ENCODE results near the gene SERPINA9. TPM values are rescaled to one million over a fixed set of nuclear protein-coding genes. Genes with fewer than 3 reads are reported as not detected.
"Not testable (repeated sequence)": the region's sequence is repeated elsewhere in the genome, so short reads cannot be mapped to it uniquely, and the experiment has no call there.

SERPINA9 gene
- polyA plus RNA-seq, 4 donors: 0.64 TPM; not detected in 3

DNA sequence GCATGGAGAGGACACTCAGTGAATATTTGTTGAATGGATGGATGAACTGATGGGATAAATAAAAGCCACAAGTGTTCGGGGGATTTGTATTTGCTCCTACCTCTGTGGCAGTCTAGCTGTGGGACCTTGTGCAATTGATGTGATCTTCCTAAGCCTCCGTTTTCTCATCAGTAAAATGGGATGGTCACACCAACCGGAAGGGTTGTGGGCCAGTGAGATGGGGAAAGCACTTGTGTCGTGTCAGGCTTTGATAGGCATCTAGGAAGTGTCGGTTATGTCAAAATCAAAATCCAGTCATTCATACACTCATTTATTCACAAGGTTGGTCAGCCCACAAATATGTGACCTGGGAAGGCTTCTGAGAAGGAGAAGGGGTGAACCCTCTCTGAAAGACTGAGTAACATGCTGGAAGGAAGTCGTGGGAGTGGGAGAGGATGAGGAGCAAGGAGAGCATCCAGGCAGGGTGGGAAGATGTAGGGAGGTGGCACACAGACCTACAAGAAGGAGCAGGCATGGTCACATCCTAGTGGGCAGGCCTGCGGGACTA is 7.8 kb upstream of the SERPINA9 start:
- H3K36me3 ChIP-seq (ENCODE audit: control insufficient read depth in 3 of 3, insufficient read depth in 2 of 3, low read depth in 1 of 3, low read length in 3 of 3): no peaks in the 10 kb centered on the region
- peaks cover 0 to 5% (median 3%) of the 10 kb centered on the region in 3 donors for H3K27me3 ChIP-seq (ENCODE audit: control insufficient read depth in 3 of 3, insufficient read depth in 3 of 3, low read length in 3 of 3)
- 77 to 85% (median 78%) methylated on average over 7 of the region's 7 CpGs for WGBS, 3 donors
- H3K4me3 ChIP-seq (ENCODE audit: low read depth in 1 of 3, low read length in 3 of 3): no peak overlapping the region
- H3K27ac ChIP-seq (ENCODE audit: low read depth in 1 of 3, low read length in 2 of 3): no peak overlapping the region
- no peak for FAIRE-seq
- peaks cover 0 to 13% of the 10 kb centered on the region in 2 donors for H3K9me3 ChIP-seq (ENCODE audit: control insufficient read depth in 2 of 2, insufficient read depth in 1 of 2, low read depth in 1 of 2, low read length in 1 of 2)
- DNase-seq: no peak
- peaks cover 0 to 3% (median 0%) of the 10 kb centered on the region in 3 donors for H3K4me1 ChIP-seq (ENCODE audit: control insufficient read depth in 3 of 3, insufficient read depth in 2 of 3, low read depth in 1 of 3, low read length in 2 of 3)

DNA sequence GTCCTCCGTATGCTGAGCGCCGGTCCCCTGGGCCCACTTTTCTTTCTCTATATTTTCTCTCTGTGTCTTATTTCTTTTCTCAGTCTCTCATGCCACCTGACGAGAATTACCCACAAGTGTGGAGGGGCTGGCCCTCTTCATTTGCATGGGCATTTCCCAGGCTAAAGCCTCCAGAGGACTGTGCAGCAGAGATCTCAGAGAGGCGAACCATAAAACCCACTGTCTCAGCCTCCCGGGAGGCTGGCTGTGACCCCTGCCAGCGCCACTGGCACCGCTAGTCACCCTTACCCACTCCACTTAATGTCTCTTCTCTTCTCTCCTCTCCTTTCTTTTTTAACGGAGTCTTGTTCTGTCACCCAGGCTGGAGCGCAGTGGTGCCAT is 7.1 kb upstream of the SERPINA9 start:
- H3K27ac ChIP-seq (ENCODE audit: low read depth in 1 of 3, low read length in 2 of 3): no peak overlapping the region
- no peak overlapping the region for H3K4me3 ChIP-seq (ENCODE audit: low read depth in 1 of 3, low read length in 3 of 3)
- H3K36me3 ChIP-seq (ENCODE audit: control insufficient read depth in 3 of 3, insufficient read depth in 2 of 3, low read depth in 1 of 3, low read length in 3 of 3): no peaks in the 10 kb centered on the region
- FAIRE-seq (no peak), DNase-seq (no peak)
- peaks cover 0 to 5% (median 3%) of the 10 kb centered on the region in 3 donors for H3K27me3 ChIP-seq (ENCODE audit: control insufficient read depth in 3 of 3, insufficient read depth in 3 of 3, low read length in 3 of 3)
- peaks cover 0 to 3% (median 0%) of the 10 kb centered on the region in 3 donors for H3K4me1 ChIP-seq (ENCODE audit: control insufficient read depth in 3 of 3, insufficient read depth in 2 of 3, low read depth in 1 of 3, low read length in 2 of 3)
- 82 to 87% (median 85%) methylated on average over 10 of the region's 10 CpGs for WGBS, 3 donors
- H3K9me3 ChIP-seq (ENCODE audit: control insufficient read depth in 2 of 2, insufficient read depth in 1 of 2, low read depth in 1 of 2, low read length in 1 of 2): peaks cover 0 to 15% of the 10 kb centered on the region in 2 donors

DNA sequence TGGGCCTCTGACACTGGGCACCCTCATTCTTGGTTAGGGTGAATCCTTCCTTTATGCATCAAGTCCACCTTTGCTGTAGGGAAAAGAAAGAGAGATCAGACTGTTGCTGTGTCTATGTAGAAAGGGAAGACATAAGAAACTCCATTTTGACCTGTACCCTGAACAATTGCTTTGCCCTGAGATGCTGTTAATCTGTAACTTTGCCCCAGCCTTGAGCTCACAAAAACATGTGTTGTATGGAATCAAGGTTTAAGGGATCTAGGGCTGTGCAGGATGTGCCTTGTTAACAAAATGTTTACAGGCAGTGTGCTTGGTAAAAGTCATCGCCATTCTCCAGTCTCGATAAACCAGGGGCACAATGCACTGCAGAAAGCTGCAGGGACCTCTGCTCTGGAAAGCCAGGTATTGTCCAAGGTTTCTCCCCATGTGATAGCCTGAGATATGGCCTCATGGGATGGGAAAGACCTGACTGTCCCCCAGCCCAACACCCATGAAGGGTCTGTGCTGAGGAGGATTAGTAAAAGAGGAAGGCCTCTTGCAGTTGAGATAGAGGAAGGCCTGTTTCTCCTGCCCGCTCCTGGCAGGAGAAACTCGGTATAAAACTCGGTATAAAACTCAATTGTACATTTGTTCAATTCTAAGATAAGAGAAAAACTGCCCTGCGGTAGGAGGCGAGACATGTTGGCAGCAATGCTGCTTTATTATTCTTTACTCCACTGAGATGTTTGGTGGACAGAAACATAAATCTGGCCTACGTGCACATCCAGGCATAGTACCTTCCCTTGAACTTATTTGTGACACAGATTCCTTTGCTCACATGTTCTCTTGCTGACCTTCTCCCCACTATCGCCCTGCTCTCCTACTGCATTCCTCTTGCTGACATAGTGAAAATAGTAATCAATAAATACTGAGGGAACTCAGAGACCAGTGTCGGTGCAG is 6.4 kb upstream of the SERPINA9 start:
- H3K27ac ChIP-seq (ENCODE audit: low read depth in 1 of 3, low read length in 2 of 3); H3K36me3 ChIP-seq (ENCODE audit: control insufficient read depth in 3 of 3, insufficient read depth in 2 of 3, low read depth in 1 of 3, low read length in 3 of 3); FAIRE-seq; H3K4me1 ChIP-seq (ENCODE audit: control insufficient read depth in 3 of 3, insufficient read depth in 2 of 3, low read depth in 1 of 3, low read length in 2 of 3); H3K4me3 ChIP-seq (ENCODE audit: low read depth in 1 of 3, low read length in 3 of 3); DNase-seq; H3K27me3 ChIP-seq (ENCODE audit: control insufficient read depth in 3 of 3, insufficient read depth in 3 of 3, low read length in 3 of 3): not testable (repeated sequence)
- 71 to 76% (median 76%) methylated on average over 10 of the region's 10 CpGs for WGBS, 3 donors
- H3K9me3 ChIP-seq (ENCODE audit: control insufficient read depth in 2 of 2, insufficient read depth in 1 of 2, low read depth in 1 of 2, low read length in 1 of 2): peaks cover 0 to 15% of the 10 kb centered on the region in 2 donors

DNA sequence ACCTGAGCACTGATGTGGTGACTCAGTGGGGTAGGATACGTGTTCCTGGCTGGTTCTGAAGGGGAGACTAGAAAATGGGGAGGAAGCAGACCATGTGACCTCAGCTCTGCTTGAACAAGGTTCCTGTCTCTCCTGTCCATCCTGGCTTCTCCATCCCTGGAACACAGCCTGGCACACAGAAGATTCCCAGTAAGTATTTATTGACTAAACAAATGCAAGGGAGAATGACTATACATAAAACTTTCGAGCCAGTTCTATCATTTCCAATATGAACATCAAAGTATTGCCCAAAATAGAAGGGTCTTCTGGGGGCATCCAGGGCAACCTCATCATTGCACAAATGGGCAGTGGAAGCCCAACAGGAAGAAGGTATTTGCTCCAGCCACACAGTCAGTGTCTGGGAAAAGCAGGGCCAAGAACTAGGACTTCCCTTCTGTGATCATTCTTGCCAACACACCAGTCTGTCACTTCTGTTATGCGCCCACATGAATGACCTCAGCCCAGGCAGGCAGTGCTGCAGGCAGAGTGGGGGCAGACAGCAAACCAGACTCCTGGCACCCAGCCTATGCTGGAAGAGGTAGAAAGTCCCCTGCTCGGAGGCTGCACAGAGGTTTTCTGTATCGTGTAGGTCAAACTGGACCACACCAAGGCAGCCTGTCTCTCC is 5.6 kb upstream of the SERPINA9 start:
- FAIRE-seq (no peak), DNase-seq (no peak)
- H3K27ac ChIP-seq (ENCODE audit: low read depth in 1 of 3, low read length in 2 of 3): no peak overlapping the region
- peaks cover 0 to 15% of the 10 kb centered on the region in 2 donors for H3K9me3 ChIP-seq (ENCODE audit: control insufficient read depth in 2 of 2, insufficient read depth in 1 of 2, low read depth in 1 of 2, low read length in 1 of 2)
- WGBS, 3 donors: 73 to 74% (median 74%) methylated on average over 5 of the region's 5 CpGs
- no peak overlapping the region for H3K4me3 ChIP-seq (ENCODE audit: low read depth in 1 of 3, low read length in 3 of 3)
- H3K4me1 ChIP-seq (ENCODE audit: control insufficient read depth in 3 of 3, insufficient read depth in 2 of 3, low read depth in 1 of 3, low read length in 2 of 3): peaks cover 0 to 3% (median 0%) of the 10 kb centered on the region in 3 donors
- H3K36me3 ChIP-seq (ENCODE audit: control insufficient read depth in 3 of 3, insufficient read depth in 2 of 3, low read depth in 1 of 3, low read length in 3 of 3): no peaks in the 10 kb centered on the region
- H3K27me3 ChIP-seq (ENCODE audit: control insufficient read depth in 3 of 3, insufficient read depth in 3 of 3, low read length in 3 of 3): peaks cover 0 to 3% (median 2%) of the 10 kb centered on the region in 3 donors

DNA sequence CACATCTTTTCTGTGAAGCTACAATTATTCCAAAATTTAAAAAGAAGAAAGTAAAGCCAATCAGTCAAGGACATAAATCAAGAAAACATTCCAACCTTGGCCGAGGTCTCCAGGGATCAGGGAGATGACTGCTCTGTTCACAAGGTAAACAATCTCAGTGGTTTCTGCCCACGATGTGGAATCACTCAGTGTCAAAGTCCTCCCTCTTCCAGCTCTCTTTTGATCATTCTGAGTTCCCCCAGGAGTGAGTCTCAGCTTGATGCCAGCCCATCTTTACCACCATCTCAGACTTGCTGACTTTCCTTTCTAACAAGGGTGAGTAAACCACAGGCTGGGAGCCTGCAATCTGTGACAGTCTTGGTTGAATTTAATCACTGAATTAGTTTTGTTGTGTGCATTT is 4.8 kb upstream of the SERPINA9 start:
- Histone ChIP-seq H3K4me3 (ENCODE audit: low read depth in 1 of 3, low read length in 3 of 3) (no peak overlapping the region), H3K36me3 (ENCODE audit: control insufficient read depth in 3 of 3, insufficient read depth in 2 of 3, low read depth in 1 of 3, low read length in 3 of 3) (no peaks in the 10 kb centered on the region), H3K4me1 (ENCODE audit: control insufficient read depth in 3 of 3, insufficient read depth in 2 of 3, low read depth in 1 of 3, low read length in 2 of 3) (no peaks in the 10 kb centered on the region), H3K27me3 (ENCODE audit: control insufficient read depth in 3 of 3, insufficient read depth in 3 of 3, low read length in 3 of 3) (peaks cover 0 to 2% (median under 1%) of the 10 kb centered on the region in 3 donors), H3K9me3 (ENCODE audit: control insufficient read depth in 2 of 2, insufficient read depth in 1 of 2, low read depth in 1 of 2, low read length in 1 of 2) (peaks cover 0 to 15% of the 10 kb centered on the region in 2 donors), H3K27ac (ENCODE audit: low read depth in 1 of 3, low read length in 2 of 3) (no peak overlapping the region)
- FAIRE-seq: no peak
- no peak for DNase-seq
- WGBS, 3 donors: 10 to 20% (median 17%) methylated on average over 2 of the region's 2 CpGs

DNA sequence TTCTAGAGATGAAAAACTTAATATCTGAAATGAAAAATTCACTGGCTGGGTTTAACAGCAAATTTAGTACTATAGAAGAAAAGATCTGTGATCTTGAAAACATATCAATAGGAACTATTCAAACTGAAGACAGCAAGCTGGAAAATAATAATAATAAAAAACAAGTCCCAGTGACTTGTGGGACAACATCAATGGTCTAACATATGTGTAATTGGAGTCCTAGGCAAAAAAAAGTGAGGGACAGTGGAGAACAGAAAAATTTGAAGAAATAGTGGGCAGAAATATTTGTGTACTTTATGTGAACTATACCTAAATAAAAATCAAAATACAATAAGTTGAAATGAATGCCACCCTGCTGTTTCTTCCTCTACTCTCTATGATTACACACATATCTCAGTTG is 2.4 kb upstream of the SERPINA9 start:
- FAIRE-seq (no peak), DNase-seq (no peak)
- H3K4me3 ChIP-seq (ENCODE audit: low read depth in 1 of 3, low read length in 3 of 3): no peak overlapping the region

DNA sequence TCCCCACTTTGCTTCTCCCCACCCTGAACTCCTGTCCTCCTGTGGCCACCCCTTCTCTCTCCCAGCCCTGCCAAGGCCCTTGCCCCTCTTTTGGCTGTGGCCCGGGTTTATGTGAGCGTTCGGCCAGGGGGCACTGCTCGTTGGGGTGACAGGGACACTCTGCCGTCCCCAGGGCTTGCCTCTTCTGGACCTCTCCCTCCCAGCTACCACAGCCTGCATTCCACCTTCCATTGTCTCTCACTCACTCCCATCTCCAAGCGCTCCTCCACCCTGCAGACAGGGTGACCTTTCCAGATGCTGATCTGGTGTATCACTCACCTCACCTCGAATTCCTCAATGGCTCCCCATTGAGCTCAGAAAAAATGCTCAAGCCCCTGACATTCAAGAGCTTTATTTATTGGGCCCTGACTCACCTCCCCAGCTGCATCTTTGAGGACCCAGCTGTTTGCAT is 1.4 kb downstream of the SERPINA9 start:
- Histone ChIP-seq H3K4me3 (ENCODE audit: low read depth in 1 of 3, low read length in 3 of 3) (no peak overlapping the region), H3K36me3 (ENCODE audit: control insufficient read depth in 3 of 3, insufficient read depth in 2 of 3, low read depth in 1 of 3, low read length in 3 of 3) (no peaks in the 10 kb centered on the region), H3K27me3 (ENCODE audit: control insufficient read depth in 3 of 3, insufficient read depth in 3 of 3, low read length in 3 of 3) (no peaks in the 10 kb centered on the region), H3K27ac (ENCODE audit: low read depth in 1 of 3, low read length in 2 of 3) (no peak overlapping the region), H3K4me1 (ENCODE audit: control insufficient read depth in 3 of 3, insufficient read depth in 2 of 3, low read depth in 1 of 3, low read length in 2 of 3) (no peaks in the 10 kb centered on the region), H3K9me3 (ENCODE audit: control insufficient read depth in 2 of 2, insufficient read depth in 1 of 2, low read depth in 1 of 2, low read length in 1 of 2) (peaks cover 0 to 9% of the 10 kb centered on the region in 2 donors)
- 76 to 84% (median 83%) methylated on average over 7 of the region's 7 CpGs for whole genome bisulfite sequencing, 3 donors
- DNase-seq: no peak
- no peak for FAIRE-seq

More for the DNA sequence above, 2.4 kb upstream of the SERPINA9 start:
- Histone ChIP-seq H3K27ac (ENCODE audit: low read depth in 1 of 3, low read length in 2 of 3) (no peak overlapping the region), H3K9me3 (ENCODE audit: control insufficient read depth in 2 of 2, insufficient read depth in 1 of 2, low read depth in 1 of 2, low read length in 1 of 2) (peaks cover 0 to 15% of the 10 kb centered on the region in 2 donors), H3K36me3 (ENCODE audit: control insufficient read depth in 3 of 3, insufficient read depth in 2 of 3, low read depth in 1 of 3, low read length in 3 of 3) (no peaks in the 10 kb centered on the region), H3K4me1 (ENCODE audit: control insufficient read depth in 3 of 3, insufficient read depth in 2 of 3, low read depth in 1 of 3, low read length in 2 of 3) (no peaks in the 10 kb centered on the region), H3K27me3 (ENCODE audit: control insufficient read depth in 3 of 3, insufficient read depth in 3 of 3, low read length in 3 of 3) (no peaks in the 10 kb centered on the region)

DNA sequence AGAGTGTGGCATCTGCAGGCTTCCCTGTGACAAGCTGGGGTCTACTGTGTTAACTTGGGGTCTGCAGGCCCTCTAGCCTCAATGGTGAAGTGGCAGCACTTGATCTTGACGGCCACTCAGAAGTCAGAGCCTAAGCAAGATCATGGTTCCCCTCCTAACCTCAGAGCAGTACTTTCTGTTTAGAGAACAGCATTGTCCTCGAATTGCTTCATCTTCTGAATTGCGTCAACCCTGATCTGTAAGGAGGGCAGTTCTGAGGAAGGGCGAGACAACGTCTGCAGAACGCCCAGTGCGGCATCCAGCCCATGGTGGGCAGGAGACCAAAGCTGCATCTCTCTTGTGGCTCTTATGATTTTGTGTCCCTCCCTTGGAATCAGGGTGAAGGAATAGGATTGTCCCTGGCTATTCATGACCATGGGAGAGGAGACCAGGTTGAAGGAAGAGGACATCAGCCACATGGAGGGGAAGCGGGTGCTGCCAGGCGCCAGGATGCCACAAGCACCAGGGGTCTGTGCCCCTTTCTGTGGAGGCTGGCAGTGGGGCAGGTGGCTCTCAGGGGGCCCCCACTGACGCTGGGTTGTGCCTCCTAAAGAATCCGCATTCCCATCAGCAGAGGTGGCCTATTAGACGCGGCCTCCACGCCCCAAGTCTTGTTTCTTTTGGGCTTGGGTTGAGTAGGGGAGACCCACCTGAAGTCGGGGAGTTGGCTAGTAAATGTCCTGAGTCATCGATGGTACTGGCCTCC is 2.2 kb downstream of the SERPINA9 start:
- no peak overlapping the region for H3K4me3 ChIP-seq (ENCODE audit: low read depth in 1 of 3, low read length in 3 of 3)
- no peaks in the 10 kb centered on the region for H3K4me1 ChIP-seq (ENCODE audit: control insufficient read depth in 3 of 3, insufficient read depth in 2 of 3, low read depth in 1 of 3, low read length in 2 of 3)
- FAIRE-seq (no peak), DNase-seq (no peak)
- H3K27ac ChIP-seq (ENCODE audit: low read depth in 1 of 3, low read length in 2 of 3): no peak overlapping the region
- peaks cover 0 to 2% of the 10 kb centered on the region in 2 donors for H3K9me3 ChIP-seq (ENCODE audit: control insufficient read depth in 2 of 2, insufficient read depth in 1 of 2, low read depth in 1 of 2, low read length in 1 of 2)
- 78 to 84% (median 84%) methylated on average over 16 of the region's 16 CpGs for WGBS, 3 donors
- no peaks in the 10 kb centered on the region for H3K27me3 ChIP-seq (ENCODE audit: control insufficient read depth in 3 of 3, insufficient read depth in 3 of 3, low read length in 3 of 3)
- H3K36me3 ChIP-seq (ENCODE audit: control insufficient read depth in 3 of 3, insufficient read depth in 2 of 3, low read depth in 1 of 3, low read length in 3 of 3): no peaks in the 10 kb centered on the region
